ENCODE data around the gene CARMIL3. TPM values are rescaled to one million over a fixed set of nuclear protein-coding genes. Genes with fewer than 3 reads are reported as not detected.

The CARMIL3 gene
- total and polyA plus RNA-seq, 2 experiments from 2014 or later, result 3.7 to 11.8 TPM

DNA sequence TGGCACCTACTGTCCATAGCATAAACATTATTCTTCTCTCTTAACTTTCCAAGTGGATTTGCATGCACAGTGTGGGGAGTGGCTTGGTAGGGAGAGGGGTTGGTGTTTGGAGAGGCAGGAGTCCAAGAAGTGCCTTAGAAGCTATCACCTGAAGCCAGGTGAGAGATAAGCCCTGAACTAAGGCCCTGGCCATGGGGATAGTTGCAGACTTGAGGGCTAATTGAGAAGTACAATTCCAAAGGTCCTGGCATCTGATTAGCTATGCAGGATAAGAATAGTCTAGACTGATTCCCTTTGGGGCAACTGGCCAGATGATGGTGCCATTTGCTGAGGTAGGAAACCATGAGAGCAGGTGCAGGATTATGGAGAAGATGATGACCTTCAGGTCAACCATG lies 40.3 kb downstream of the CARMIL3 start (continued):
- TF ChIP-seq, protein P1, sequence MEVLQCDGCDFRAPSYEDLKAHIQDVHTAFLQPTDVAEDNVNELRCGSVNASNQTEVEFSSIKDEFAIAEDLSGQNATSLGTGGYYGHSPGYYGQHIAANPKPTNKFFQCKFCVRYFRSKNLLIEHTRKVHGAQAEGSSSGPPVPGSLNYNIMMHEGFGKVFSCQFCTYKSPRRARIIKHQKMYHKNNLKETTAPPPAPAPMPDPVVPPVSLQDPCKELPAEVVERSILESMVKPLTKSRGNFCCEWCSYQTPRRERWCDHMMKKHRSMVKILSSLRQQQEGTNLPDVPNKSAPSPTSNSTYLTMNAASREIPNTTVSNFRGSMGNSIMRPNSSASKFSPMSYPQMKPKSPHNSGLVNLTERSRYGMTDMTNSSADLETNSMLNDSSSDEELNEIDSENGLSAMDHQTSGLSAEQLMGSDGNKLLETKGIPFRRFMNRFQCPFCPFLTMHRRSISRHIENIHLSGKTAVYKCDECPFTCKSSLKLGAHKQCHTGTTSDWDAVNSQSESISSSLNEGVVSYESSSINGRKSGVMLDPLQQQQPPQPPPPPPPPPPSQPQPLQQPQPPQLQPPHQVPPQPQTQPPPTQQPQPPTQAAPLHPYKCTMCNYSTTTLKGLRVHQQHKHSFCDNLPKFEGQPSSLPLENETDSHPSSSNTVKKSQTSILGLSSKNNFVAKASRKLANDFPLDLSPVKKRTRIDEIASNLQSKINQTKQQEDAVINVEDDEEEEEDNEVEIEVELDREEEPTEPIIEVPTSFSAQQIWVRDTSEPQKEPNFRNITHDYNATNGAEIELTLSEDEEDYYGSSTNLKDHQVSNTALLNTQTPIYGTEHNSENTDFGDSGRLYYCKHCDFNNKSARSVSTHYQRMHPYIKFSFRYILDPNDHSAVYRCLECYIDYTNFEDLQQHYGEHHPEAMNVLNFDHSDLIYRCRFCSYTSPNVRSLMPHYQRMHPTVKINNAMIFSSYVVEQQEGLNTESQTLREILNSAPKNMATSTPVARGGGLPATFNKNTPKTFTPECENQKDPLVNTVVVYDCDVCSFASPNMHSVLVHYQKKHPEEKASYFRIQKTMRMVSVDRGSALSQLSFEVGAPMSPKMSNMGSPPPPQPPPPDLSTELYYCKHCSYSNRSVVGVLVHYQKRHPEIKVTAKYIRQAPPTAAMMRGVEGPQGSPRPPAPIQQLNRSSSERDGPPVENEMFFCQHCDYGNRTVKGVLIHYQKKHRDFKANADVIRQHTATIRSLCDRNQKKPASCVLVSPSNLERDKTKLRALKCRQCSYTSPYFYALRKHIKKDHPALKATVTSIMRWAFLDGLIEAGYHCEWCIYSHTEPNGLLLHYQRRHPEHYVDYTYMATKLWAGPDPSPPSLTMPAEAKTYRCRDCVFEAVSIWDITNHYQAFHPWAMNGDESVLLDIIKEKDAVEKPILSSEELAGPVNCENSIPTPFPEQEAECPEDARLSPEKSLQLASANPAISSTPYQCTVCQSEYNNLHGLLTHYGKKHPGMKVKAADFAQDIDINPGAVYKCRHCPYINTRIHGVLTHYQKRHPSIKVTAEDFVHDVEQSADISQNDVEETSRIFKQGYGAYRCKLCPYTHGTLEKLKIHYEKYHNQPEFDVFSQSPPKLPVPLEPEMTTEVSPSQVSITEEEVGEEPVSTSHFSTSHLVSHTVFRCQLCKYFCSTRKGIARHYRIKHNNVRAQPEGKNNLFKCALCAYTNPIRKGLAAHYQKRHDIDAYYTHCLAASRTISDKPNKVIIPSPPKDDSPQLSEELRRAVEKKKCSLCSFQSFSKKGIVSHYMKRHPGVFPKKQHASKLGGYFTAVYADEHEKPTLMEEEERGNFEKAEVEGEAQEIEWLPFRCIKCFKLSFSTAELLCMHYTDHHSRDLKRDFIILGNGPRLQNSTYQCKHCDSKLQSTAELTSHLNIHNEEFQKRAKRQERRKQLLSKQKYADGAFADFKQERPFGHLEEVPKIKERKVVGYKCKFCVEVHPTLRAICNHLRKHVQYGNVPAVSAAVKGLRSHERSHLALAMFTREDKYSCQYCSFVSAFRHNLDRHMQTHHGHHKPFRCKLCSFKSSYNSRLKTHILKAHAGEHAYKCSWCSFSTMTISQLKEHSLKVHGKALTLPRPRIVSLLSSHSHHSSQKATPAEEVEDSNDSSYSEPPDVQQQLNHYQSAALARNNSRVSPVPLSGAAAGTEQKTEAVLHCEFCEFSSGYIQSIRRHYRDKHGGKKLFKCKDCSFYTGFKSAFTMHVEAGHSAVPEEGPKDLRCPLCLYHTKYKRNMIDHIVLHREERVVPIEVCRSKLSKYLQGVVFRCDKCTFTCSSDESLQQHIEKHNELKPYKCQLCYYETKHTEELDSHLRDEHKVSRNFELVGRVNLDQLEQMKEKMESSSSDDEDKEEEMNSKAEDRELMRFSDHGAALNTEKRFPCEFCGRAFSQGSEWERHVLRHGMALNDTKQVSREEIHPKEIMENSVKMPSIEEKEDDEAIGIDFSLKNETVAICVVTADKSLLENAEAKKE (CRISPR knock-in tag; IDR thresholded peaks at IDR 0.05), result no peak
- no peak for TF ChIP-seq CREB1 (CRISPR knock-in tag; IDR thresholded peaks at IDR 0.05; ENCODE audit: low read depth)

DNA sequence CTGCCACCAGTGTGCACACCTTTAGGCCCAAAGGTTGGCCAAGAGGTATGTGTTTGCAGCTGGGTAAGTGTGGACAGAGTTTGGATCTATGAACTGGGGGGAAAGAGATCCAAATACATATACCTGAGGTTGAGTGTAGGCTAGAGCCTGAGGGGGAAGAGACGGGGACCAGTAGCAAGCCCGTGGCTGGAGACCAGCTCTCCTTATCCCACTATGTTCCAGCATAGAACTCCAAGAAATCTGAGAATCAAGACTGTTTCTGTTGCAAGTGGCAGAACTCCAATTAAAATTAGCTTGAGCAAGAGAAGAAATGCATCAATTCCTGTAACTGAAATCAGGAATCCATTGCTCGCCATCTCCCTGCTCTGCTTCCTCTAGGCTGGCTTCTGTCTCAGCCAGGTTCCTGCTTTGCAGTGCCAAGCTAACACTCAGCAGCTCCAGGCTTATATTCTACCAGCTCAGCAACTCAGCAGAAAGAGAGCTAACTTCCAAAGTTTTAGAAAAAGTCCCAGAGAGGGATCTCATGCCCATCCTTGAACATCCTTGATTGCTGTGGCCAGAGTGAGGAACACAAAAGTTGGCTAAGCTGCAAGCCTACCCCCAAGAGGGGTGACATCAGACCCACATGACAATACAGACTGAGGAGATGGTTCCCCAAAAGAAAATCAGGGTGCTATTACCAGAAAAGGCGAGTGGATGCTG lies 40.8 kb downstream of the CARMIL3 start:
- Mint-ChIP-seq H3K4me1 (peaks cover 38% of the 10 kb centered on the region), H3K27me3 (ENCODE audit: insufficient read depth, low read depth, poor library complexity) (peaks cover 24% of the 10 kb centered on the region), H3K4me3 (peak overlapping the region; percentile 66; the same call in 1 of the 3 replicates), H3K36me3 (ENCODE audit: low read depth) (peaks cover 37% of the 10 kb centered on the region), H3K9me3 (peaks cover 3% of the 10 kb centered on the region; the same call in 2 of the 3 replicates), H3K27ac (peak overlapping the region; percentile 100)
- 0 out of 2 replicates have a peak, but pooled peaks cover under 1% of the 10 kb centered on the region for H4K20me1 ChIP-seq (replicated peaks; ENCODE audit: insufficient read depth)
- no peak overlapping the region; the same call in 1 of the 2 replicates for H3K27ac ChIP-seq (ENCODE audit: low read depth)
- H3K27me3 ChIP-seq (ENCODE audit: insufficient read depth), result no peaks in the 10 kb centered on the region
- peak overlapping the region; percentile 73 for H3K4me2 ChIP-seq
- H3K79me2 ChIP-seq (replicated peaks; ENCODE audit: insufficient read depth), result peaks cover 22% of the 10 kb centered on the region
- DNase-seq (ENCODE audit: low spot score), result no peak
- H3F3A ChIP-seq (replicated peaks; ENCODE audit: low read depth), result peaks cover 15% of the 10 kb centered on the region
- H3K4me3 ChIP-seq, result no peak overlapping the region
- no peak overlapping the region for H2AFZ ChIP-seq
- H3K4me1 ChIP-seq (ENCODE audit: insufficient read depth), result peaks cover 18% of the 10 kb centered on the region
- peaks cover 8% of the 10 kb centered on the region for H3K9me2 ChIP-seq (ENCODE audit: insufficient read depth)
- no peak for ATAC-seq
- H3K36me3 ChIP-seq (ENCODE audit: insufficient read depth), result no peaks in the 10 kb centered on the region
- TF ChIP-seq, protein P1 (CRISPR knock-in tag; IDR thresholded peaks at IDR 0.05), result no peak
- TF ChIP-seq EZH2phosphoT487 (IDR thresholded peaks at IDR 0.05; ENCODE audit: unreplicated experiment), result no peak
- TF ChIP-seq, protein P2, sequence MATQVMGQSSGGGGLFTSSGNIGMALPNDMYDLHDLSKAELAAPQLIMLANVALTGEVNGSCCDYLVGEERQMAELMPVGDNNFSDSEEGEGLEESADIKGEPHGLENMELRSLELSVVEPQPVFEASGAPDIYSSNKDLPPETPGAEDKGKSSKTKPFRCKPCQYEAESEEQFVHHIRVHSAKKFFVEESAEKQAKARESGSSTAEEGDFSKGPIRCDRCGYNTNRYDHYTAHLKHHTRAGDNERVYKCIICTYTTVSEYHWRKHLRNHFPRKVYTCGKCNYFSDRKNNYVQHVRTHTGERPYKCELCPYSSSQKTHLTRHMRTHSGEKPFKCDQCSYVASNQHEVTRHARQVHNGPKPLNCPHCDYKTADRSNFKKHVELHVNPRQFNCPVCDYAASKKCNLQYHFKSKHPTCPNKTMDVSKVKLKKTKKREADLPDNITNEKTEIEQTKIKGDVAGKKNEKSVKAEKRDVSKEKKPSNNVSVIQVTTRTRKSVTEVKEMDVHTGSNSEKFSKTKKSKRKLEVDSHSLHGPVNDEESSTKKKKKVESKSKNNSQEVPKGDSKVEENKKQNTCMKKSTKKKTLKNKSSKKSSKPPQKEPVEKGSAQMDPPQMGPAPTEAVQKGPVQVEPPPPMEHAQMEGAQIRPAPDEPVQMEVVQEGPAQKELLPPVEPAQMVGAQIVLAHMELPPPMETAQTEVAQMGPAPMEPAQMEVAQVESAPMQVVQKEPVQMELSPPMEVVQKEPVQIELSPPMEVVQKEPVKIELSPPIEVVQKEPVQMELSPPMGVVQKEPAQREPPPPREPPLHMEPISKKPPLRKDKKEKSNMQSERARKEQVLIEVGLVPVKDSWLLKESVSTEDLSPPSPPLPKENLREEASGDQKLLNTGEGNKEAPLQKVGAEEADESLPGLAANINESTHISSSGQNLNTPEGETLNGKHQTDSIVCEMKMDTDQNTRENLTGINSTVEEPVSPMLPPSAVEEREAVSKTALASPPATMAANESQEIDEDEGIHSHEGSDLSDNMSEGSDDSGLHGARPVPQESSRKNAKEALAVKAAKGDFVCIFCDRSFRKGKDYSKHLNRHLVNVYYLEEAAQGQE (IDR thresholded peaks at IDR 0.05; ENCODE audit: unreplicated experiment), result no peak
